GM12874 (cell line): Measurements from ENCODE around the gene GIMAP4.

ENCODE experiments used
- CTCF ChIP-seq: IDR thresholded peaks from 2 replicates; pipeline ENCODE4 v1.5.1; 2011; ENCODE audit warnings: low read depth, mild to moderate bottlenecking, control low read depth, low read length, moderate library complexity; ENCODE audit not compliant: insufficient read depth

GIMAP4 gene

DNA sequence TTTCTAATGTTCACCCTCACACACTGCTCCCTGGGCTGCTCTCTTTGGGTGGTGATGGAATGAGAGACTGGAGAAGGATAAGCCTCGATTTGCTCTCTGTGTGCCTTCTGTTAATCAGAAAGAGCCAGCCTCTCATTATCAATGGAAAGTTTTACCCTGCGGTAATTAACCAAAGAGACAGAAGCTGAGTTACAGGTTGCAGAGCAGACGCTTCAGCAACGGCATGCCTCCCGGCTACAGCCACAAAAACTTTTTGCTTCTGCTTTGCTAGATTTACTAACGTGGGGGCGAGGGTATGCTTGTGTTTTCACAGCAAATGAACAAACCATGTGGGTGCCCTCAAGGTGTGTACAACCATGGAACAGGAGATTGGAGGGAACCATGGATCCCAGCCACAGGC, 18.0 kb downstream of the GIMAP4 start:
- no peak for TF ChIP-seq CTCF

- no peak for TF ChIP-seq CTCF
Measured at GRCh38 chr7:150586068-150586784, 19.0 kb downstream of the GIMAP4 start.

DNA sequence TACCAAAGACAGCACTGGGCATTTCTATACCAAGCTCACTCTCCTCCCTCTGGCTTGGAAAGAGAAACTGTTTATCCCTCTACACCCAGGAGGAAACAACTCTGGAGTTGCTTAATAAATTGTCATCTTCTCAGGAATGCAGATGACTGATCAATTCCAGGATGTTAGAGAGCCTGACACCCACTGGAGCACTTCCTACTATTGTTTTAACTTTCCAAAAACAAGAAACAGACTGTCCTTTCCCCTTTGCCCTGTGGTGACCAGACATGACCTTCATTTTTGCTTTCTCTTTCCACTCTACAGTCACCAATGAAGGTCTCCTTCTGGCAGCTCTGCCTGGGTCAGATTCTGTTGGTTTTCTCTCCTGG, 19.6 kb downstream of the GIMAP4 start:
- no peak for TF ChIP-seq CTCF

- TF ChIP-seq CTCF: no peak
Measured at GRCh38 chr7:150587551-150587950, 20.4 kb downstream of the GIMAP4 start.

DNA sequence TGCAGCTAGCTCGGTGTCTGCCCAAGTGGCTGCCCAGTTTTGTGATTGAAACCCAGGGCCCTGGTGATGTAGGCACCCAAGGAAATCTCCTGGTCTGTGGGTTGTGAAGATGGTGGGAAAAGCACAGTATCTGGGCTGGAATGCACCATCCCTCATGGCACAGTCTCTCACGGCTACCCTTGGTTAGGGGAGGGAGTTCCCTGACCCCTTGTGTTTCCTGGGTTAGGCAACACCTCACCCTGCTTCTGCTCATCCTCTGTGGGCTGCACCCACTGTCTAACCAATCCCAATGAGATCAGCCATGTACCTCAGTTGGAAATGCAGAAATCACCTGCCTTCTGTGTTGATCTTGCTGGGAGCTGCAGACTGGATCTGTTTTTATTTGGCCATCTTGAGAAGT, 27.6 kb downstream of the GIMAP4 start:
- no peak for TF ChIP-seq CTCF

GRCh38 chr7:150595361-150595760, 28.2 kb downstream of the GIMAP4 start:
- TF ChIP-seq CTCF: no peak

DNA sequence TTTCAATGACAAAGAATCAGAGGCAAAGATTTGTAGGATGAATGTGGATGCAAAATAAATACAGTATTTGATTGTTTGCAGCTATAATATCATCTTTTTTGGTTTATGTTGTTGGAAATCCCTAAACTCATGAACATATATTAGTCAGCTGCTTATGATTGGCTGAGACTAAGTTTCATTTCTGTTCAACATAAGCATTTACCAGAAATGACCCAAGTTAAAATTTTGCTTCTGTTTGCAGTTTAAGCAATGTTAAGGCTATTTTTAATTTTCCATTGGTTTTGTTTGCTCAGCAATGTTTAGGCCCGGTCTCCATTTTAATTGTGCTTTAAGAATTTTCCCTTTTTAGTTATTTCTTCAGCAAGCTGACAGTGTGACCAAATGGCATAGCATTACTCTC, 43.0 kb downstream of the GIMAP4 start:
- TF ChIP-seq CTCF: no peak

GRCh38 chr7:150612925-150613324, 45.7 kb downstream of the GIMAP4 start:
- no peak for TF ChIP-seq CTCF
